Osteocyte (in vitro differentiated cells): ENCODE results near the gene FYB1. TPM values are rescaled to one million over a fixed set of nuclear protein-coding genes. Genes with fewer than 3 reads are reported as not detected.

Experiments
- DNase-seq: peaks from one replicate; pipeline ENCODE4 v3.0.0; 2021; ENCODE audit warnings: mixed read lengths; ENCODE audit not compliant: unreplicated experiment; ENCODE audit errors: extremely low spot score
- H3K27ac Mint-ChIP-seq: one replicate; pipeline ENCODE4 v1.8.0; 2021; ENCODE audit warnings: mild to moderate bottlenecking, mixed read lengths; ENCODE audit not compliant: unreplicated experiment
- H3K27me3 Mint-ChIP-seq: one replicate; pipeline ENCODE4 v1.8.0; 2021; ENCODE audit warnings: mixed read lengths; ENCODE audit not compliant: unreplicated experiment
- H3K36me3 Mint-ChIP-seq: one replicate; pipeline ENCODE4 v1.8.0; 2021; ENCODE audit warnings: mixed read lengths; ENCODE audit not compliant: unreplicated experiment
- H3K4me1 Mint-ChIP-seq: one replicate; pipeline ENCODE4 v1.8.0; 2021; ENCODE audit warnings: mixed read lengths; ENCODE audit not compliant: unreplicated experiment
- H3K4me3 Mint-ChIP-seq: one replicate; pipeline ENCODE4 v1.8.0; 2021; ENCODE audit warnings: mild to moderate bottlenecking, moderate library complexity, mixed read lengths; ENCODE audit not compliant: unreplicated experiment
- H3K9me3 Mint-ChIP-seq: one replicate; pipeline ENCODE4 v1.8.0; 2021; ENCODE audit warnings: mixed read lengths; ENCODE audit not compliant: unreplicated experiment
- total RNA-seq: library from RNA; stranded (reverse); gene quantifications from 2 replicates; pipeline ENCODE4 v1.2.1, GENCODE V29; 2021
- TF ChIP-seq, protein P1 (sequence below): fragments of 200-600 bp; sonication (generic); IDR thresholded peaks from 2 replicates; pipeline ENCODE4 v1.5.0; 2021; ENCODE audit warnings: antibody characterized with exemption, mild to moderate bottlenecking, moderate library complexity

Gene FYB1
- total RNA-seq, 1 donor from 2014 or later = not detected

GRCh38 chr5:39201781-39202596 lies 17.4 kb downstream of the FYB1 start:
- H3K9me3 Mint-ChIP-seq = no peaks in the 10 kb centered on the region
- H3K4me1 Mint-ChIP-seq = no peaks in the 10 kb centered on the region
- H3K27me3 Mint-ChIP-seq = peaks cover 5% of the 10 kb centered on the region
- DNase-seq = no peak
- no peak overlapping the region for H3K4me3 Mint-ChIP-seq
- TF ChIP-seq, protein P1, sequence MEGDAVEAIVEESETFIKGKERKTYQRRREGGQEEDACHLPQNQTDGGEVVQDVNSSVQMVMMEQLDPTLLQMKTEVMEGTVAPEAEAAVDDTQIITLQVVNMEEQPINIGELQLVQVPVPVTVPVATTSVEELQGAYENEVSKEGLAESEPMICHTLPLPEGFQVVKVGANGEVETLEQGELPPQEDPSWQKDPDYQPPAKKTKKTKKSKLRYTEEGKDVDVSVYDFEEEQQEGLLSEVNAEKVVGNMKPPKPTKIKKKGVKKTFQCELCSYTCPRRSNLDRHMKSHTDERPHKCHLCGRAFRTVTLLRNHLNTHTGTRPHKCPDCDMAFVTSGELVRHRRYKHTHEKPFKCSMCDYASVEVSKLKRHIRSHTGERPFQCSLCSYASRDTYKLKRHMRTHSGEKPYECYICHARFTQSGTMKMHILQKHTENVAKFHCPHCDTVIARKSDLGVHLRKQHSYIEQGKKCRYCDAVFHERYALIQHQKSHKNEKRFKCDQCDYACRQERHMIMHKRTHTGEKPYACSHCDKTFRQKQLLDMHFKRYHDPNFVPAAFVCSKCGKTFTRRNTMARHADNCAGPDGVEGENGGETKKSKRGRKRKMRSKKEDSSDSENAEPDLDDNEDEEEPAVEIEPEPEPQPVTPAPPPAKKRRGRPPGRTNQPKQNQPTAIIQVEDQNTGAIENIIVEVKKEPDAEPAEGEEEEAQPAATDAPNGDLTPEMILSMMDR = no peak
- H3K27ac Mint-ChIP-seq = no peak overlapping the region
- no peaks in the 10 kb centered on the region for H3K36me3 Mint-ChIP-seq

- no peak overlapping the region for H3K27ac Mint-ChIP-seq
Measured at GRCh38 chr5:39201160-39201780, 18.1 kb downstream of the FYB1 start.

DNA sequence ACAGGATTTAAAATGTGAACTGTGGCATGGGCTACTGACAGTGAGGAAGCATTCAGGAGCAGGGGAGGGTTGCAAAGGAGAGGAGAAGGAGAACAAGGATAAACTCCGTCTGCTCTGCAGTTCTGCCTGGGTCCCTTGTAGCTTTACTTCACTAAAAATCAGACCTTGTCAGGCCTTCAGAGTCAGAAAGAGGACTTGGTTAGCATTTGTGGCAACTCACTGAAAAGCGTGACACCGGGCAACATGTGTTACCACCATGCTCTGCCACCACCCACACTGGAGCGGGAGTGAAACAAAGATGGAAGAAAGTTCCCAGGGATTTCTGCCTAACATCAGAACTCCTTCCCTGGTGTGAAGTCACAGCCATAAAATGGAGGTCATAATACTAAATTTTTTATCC lies 19.3 kb downstream of the FYB1 start:
- TF ChIP-seq, protein P1 = no peak
- Mint-ChIP-seq H3K9me3 (no peaks in the 10 kb centered on the region), H3K36me3 (no peaks in the 10 kb centered on the region), H3K27ac (no peak overlapping the region), H3K27me3 (peaks cover 5% of the 10 kb centered on the region), H3K4me3 (no peak overlapping the region), H3K4me1 (peaks cover 6% of the 10 kb centered on the region)
- DNase-seq = no peak

More at GRCh38 chr5:39201160-39201780, 18.1 kb downstream of the FYB1 start:
- Mint-ChIP-seq H3K36me3 (no peaks in the 10 kb centered on the region), H3K4me1 (peaks cover 6% of the 10 kb centered on the region), H3K27me3 (peaks cover 5% of the 10 kb centered on the region), H3K9me3 (no peaks in the 10 kb centered on the region), H3K4me3 (no peak overlapping the region)
- no peak for DNase-seq
- TF ChIP-seq, protein P1 = no peak

- DNase-seq = no peak
- no peaks in the 10 kb centered on the region for H3K9me3 Mint-ChIP-seq
- TF ChIP-seq, protein P1 = no peak
- H3K4me1 Mint-ChIP-seq = peaks cover 6% of the 10 kb centered on the region
- no peaks in the 10 kb centered on the region for H3K36me3 Mint-ChIP-seq
- H3K27me3 Mint-ChIP-seq = peaks cover 5% of the 10 kb centered on the region
- no peak overlapping the region for H3K27ac Mint-ChIP-seq
- H3K4me3 Mint-ChIP-seq = no peak overlapping the region
Measured at GRCh38 chr5:39199335-39199734, 20.0 kb downstream of the FYB1 start.

GRCh38 chr5:39198127-39198526 lies 21.2 kb downstream of the FYB1 start:
- H3K4me3 Mint-ChIP-seq = no peak overlapping the region
- no peak for DNase-seq
- peaks cover 10% of the 10 kb centered on the region for H3K27me3 Mint-ChIP-seq
- TF ChIP-seq, protein P1 = no peak
- H3K36me3 Mint-ChIP-seq = no peaks in the 10 kb centered on the region
- no peak overlapping the region for H3K27ac Mint-ChIP-seq
- no peaks in the 10 kb centered on the region for H3K9me3 Mint-ChIP-seq
- peaks cover 6% of the 10 kb centered on the region for H3K4me1 Mint-ChIP-seq
